IMR-90 (cell line): ENCODE measurements around the gene DGAT2. TPM values are rescaled to one million over a fixed set of nuclear protein-coding genes. Genes with fewer than 3 reads are reported as not detected.

ENCODE experiments used
- ATAC-seq: fragments of 200-7000 bp; cut with Tn5 transposase; 2 replicates; pipeline ENCODE4 v1.9.1; 2020; ENCODE audit warnings: low read depth, mild to moderate bottlenecking, moderate library complexity
- BruUV-seq: library from RNA; stranded (reverse); fragments of 400-500 nt; replicated peaks from 2 replicates; lab custom pipeline; 2021; lab: Mats Ljungman, UMichigan
- CTCF ChIA-PET: fragments of 300-600 bp; formaldehyde crosslinking; extraction: SDS; loops from one replicate; lab custom pipeline; 2021; ENCODE audit warnings: antibody characterized with exemption; lab: Yijun Ruan, JAX
- POLR2A ChIA-PET: fragments of 300-600 bp; sonication (Branson Sonifier 250); formaldehyde crosslinking; loops from one replicate; lab custom pipeline; 2022; ENCODE audit warnings: antibody characterized with exemption; ENCODE audit not compliant: unreplicated experiment; lab: Charles Lee
- DNase-seq: peaks from one replicate; pipeline ENCODE4 v3.0.0; 2013
- H2AFZ ChIP-seq: replicated peaks from 2 replicates; pipeline ENCODE3; 2013; ENCODE audit warnings: low read length, mild to moderate bottlenecking; ENCODE audit not compliant: poor library complexity
- H2AK5ac ChIP-seq: 2 replicates; pipeline ENCODE4 v1.6.1; 2013; ENCODE audit warnings: low read depth, low read length, inconsistent platforms
- H2AK9ac ChIP-seq: replicated peaks from 2 replicates; pipeline ENCODE3; 2013; ENCODE audit warnings: mild to moderate bottlenecking, low read depth, low read length, moderate library complexity; ENCODE audit not compliant: poor library complexity
- H2BK120ac ChIP-seq: 2 replicates; pipeline ENCODE4 v1.6.1; 2013; ENCODE audit warnings: low read depth, low read length, inconsistent platforms
- H2BK15ac ChIP-seq: 3 replicates; pipeline ENCODE4 v1.6.1; 2013; ENCODE audit warnings: low read depth, low read length, inconsistent platforms
- H2BK20ac ChIP-seq: 2 replicates; pipeline ENCODE4 v1.6.1; 2013; ENCODE audit warnings: low read depth, mild to moderate bottlenecking, inconsistent platforms, low read length, moderate library complexity
- H2BK5ac ChIP-seq: 2 replicates; pipeline ENCODE4 v1.6.1; 2013; ENCODE audit warnings: mild to moderate bottlenecking, low read depth, low read length, inconsistent platforms; ENCODE audit not compliant: poor library complexity, severe bottlenecking
- H3K14ac ChIP-seq: replicated peaks from 2 replicates; pipeline ENCODE4 v1.6.1; 2013; ENCODE audit warnings: low read depth, low read length, inconsistent platforms
- H3K18ac ChIP-seq: 2 replicates; pipeline ENCODE4 v1.6.1; 2013; ENCODE audit warnings: low read depth, low read length, control low read depth
- H3K23ac ChIP-seq: 2 replicates; pipeline ENCODE4 v1.6.1; 2013; ENCODE audit warnings: low read depth, low read length, inconsistent platforms
- H3K27ac ChIP-seq: 2 replicates; pipeline ENCODE4 v1.5.1; 2013; ENCODE audit warnings: mild to moderate bottlenecking, control low read depth, low read length; ENCODE audit not compliant: insufficient read depth
- H3K27me3 ChIP-seq: 2 replicates; pipeline ENCODE4 v1.6.1; 2013; ENCODE audit warnings: low read length; ENCODE audit not compliant: control insufficient read depth, insufficient read depth
- H3K36me3 ChIP-seq: 2 replicates; pipeline ENCODE4 v1.6.1; 2013; ENCODE audit warnings: low read length, mixed read lengths; ENCODE audit not compliant: control insufficient read depth, insufficient read depth
- H3K4ac ChIP-seq: 2 replicates; pipeline ENCODE4 v1.6.1; 2013; ENCODE audit warnings: low read depth, low read length, inconsistent platforms
- H3K4me1 ChIP-seq: 2 replicates; pipeline ENCODE4 v1.6.1; 2013; ENCODE audit warnings: low read length, mixed read lengths; ENCODE audit not compliant: control insufficient read depth, insufficient read depth
- H3K4me2 ChIP-seq: 2 replicates; pipeline ENCODE4 v1.6.1; 2013; ENCODE audit warnings: low read depth, mild to moderate bottlenecking, control low read depth, low read length, moderate library complexity
- H3K4me3 ChIP-seq: 2 replicates; pipeline ENCODE4 v1.5.1; 2013; ENCODE audit warnings: low read depth, mild to moderate bottlenecking, control low read depth, low read length, moderate library complexity; ENCODE audit not compliant: insufficient read depth
- H3K56ac ChIP-seq: 2 replicates; pipeline ENCODE4 v1.6.1; 2013; ENCODE audit warnings: low read length, inconsistent platforms; ENCODE audit not compliant: insufficient read depth; ENCODE audit errors: extremely low read depth
- H3K79me1 ChIP-seq, 2 experiments: 2 replicates each; pipeline ENCODE4 v1.6.1; 2013; ENCODE audit warnings: low read length in 2 of 2, inconsistent platforms in 1 of 2, low read depth in 1 of 2
- H3K9ac ChIP-seq: 2 replicates; pipeline ENCODE4 v1.6.1; 2013; ENCODE audit warnings: low read depth, low read length, control low read depth
- H3K9me1 ChIP-seq: 2 replicates; pipeline ENCODE4 v1.6.1; 2013; ENCODE audit warnings: low read length, inconsistent platforms; ENCODE audit not compliant: insufficient read depth
- H3K9me3 ChIP-seq: 2 replicates; pipeline ENCODE4 v1.6.1; 2013; ENCODE audit warnings: low read length; ENCODE audit not compliant: control insufficient read depth, insufficient read depth
- H4K20me1 ChIP-seq: 2 replicates; pipeline ENCODE4 v1.6.1; 2013; ENCODE audit warnings: low read length, inconsistent platforms; ENCODE audit not compliant: insufficient read depth
- H4K5ac ChIP-seq: 2 replicates; pipeline ENCODE4 v1.6.1; 2013; ENCODE audit warnings: mild to moderate bottlenecking, low read depth, low read length, control low read depth
- H4K8ac ChIP-seq, 2 experiments: 2 replicates each; pipeline ENCODE4 v1.6.1; 2013; ENCODE audit warnings: low read depth in 2 of 2, low read length in 2 of 2, control low read depth in 1 of 2, inconsistent platforms in 1 of 2
- H4K91ac ChIP-seq: 2 replicates; pipeline ENCODE4 v1.6.1; 2013; ENCODE audit warnings: low read depth, low read length, inconsistent platforms; ENCODE audit not compliant: insufficient read depth
- BHLHE40 ChIP-seq: fragments of 150-350 bp; IDR thresholded peaks from 2 replicates; pipeline ENCODE4 v1.6.1; 2016; ENCODE audit warnings: mild to moderate bottlenecking, low read depth, low read length
- CEBPB ChIP-seq: IDR thresholded peaks from 2 replicates; pipeline ENCODE4 v1.6.1; 2012; ENCODE audit warnings: low read depth, low read length, improper control_type of control experiment
- FOS ChIP-seq: fragments of 150-350 bp; IDR thresholded peaks from 2 replicates; pipeline ENCODE4 v1.6.1; 2016; ENCODE audit warnings: low read depth, low read length
- MAFK ChIP-seq: IDR thresholded peaks from 2 replicates; pipeline ENCODE4 v1.6.1; 2012; ENCODE audit warnings: low read depth, low read length, improper control_type of control experiment
- MAZ ChIP-seq: IDR thresholded peaks from 2 replicates; pipeline ENCODE4 v1.6.1; 2012; ENCODE audit warnings: low read depth, mild to moderate bottlenecking, low read length, improper control_type of control experiment, moderate library complexity, borderline replicate concordance
- NFE2L2 ChIP-seq: fragments of 150-350 bp; IDR thresholded peaks from 2 replicates; pipeline ENCODE4 v1.6.1; 2016; ENCODE audit warnings: low read depth, mild to moderate bottlenecking, low read length
- POLR2A ChIP-seq: IDR thresholded peaks from 2 replicates; pipeline ENCODE4 v1.6.1; 2012; ENCODE audit warnings: mild to moderate bottlenecking, low read depth, low read length
- RAD21 ChIP-seq: IDR thresholded peaks from 2 replicates; pipeline ENCODE4 v1.6.1; 2012; ENCODE audit warnings: low read length, improper control_type of control experiment
- RCOR1 ChIP-seq: IDR thresholded peaks from 2 replicates; pipeline ENCODE4 v1.6.1; 2012; ENCODE audit warnings: mild to moderate bottlenecking, low read length, improper control_type of control experiment; ENCODE audit not compliant: insufficient replicate concordance
- RFX5 ChIP-seq: IDR thresholded peaks from 2 replicates; pipeline ENCODE4 v1.8.0; 2012; ENCODE audit warnings: low read depth, mild to moderate bottlenecking, low read length, moderate library complexity
- SMC3 ChIP-seq: fragments of 150-350 bp; IDR thresholded peaks from 2 replicates; pipeline ENCODE4 v1.6.1; 2016; ENCODE audit warnings: low read depth, mild to moderate bottlenecking, antibody characterized with exemption, low read length, moderate library complexity
- USF2 ChIP-seq: fragments of 150-350 bp; IDR thresholded peaks from 2 replicates; pipeline ENCODE4 v1.6.1; 2017; ENCODE audit warnings: mild to moderate bottlenecking, antibody characterized with exemption, low read length, low read depth
- WGBS, 2 experiments: methylation state at CpG; one replicate each; pipeline versions ENCODE4 v1.1.5 to v1.1.7; 2013; ENCODE audit warnings: missing lambda C conversion rate in 2 of 2; ENCODE audit not compliant: insufficient read length in 1 of 2; ENCODE audit errors: extremely low coverage in 2 of 2; 5-methylcytosine and 5-hydroxymethylcytosine counted together
- dilution Hi-C: fragments of 300-500 bp; cut with HindIII; formaldehyde crosslinking; loops from one replicate; pipeline ENCODE4 v1.14.3; 2018; ENCODE audit warnings: low sequenced_read_pairs; ENCODE audit not compliant: unreplicated experiment
- in situ Hi-C: fragments of 300-500 bp; cut with MboI; formaldehyde crosslinking; loops from 3 replicates; pipeline ENCODE4 v1.14.3; 2019; ENCODE audit warnings: low sequenced_read_pairs, inconsistent platforms, mixed read lengths
- intact Hi-C: fragments of 100-400 bp; cut with micrococcal nuclease; formaldehyde crosslinking; loops from 2 replicates; pipeline ENCODE4 v1.10.0; 2022
- polyA plus RNA-seq, 3 experiments: library from polyadenylated mRNA; depleted of rRNA; stranded (reverse); fragments of >200 nt; gene quantifications; 2 replicates each; pipeline ENCODE4 v1.2.3, GENCODE V29; 2012; ENCODE audit warnings: low replicate concordance in 1 of 3
- total RNA-seq: library from RNA; depleted of rRNA; stranded (reverse); fragments of >200 nt; gene quantifications from 2 replicates; pipeline ENCODE4 v1.2.3, GENCODE V29; 2012
- TF ChIP-seq, protein P1 (sequence below): conservative IDR thresholded peaks from 2 replicates; pipeline ENCODE4 v1.5.1; 2012; ENCODE audit warnings: mild to moderate bottlenecking, low read depth, low read length, improper control_type of control experiment
- TF ChIP-seq, protein P2 (sequence below): fragments of 150-350 bp; IDR thresholded peaks from 2 replicates; pipeline ENCODE4 v1.6.1; 2016; ENCODE audit warnings: low read depth, mild to moderate bottlenecking, low read length, moderate library complexity, borderline replicate concordance

The DGAT2 gene
- total and polyA plus RNA-seq, 2 of the 4 experiments (the other 2 are of a cell fraction), result 2.3 to 2.4 TPM

DNA sequence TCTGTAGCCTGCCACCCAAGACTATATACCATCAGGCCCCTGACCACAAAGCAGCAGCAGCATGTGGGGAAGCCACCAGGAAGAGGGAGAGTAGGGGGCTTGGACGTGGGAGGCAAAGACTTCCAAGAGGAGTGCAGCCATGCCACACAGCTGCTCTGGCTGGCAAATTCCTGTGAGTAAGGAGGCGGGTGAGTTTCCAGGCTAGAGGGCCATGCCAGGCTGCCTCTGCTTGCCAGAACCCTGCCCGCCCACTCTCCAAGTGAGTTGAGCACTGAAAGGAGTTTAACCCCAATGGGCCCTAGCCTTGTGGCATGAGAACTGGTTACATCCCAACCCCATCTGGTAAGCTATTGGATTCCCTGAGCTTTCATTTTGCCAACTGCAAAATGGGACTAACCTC lies 4.7 kb upstream of the DGAT2 start:
- Histone ChIP-seq H3K36me3 (no peaks in the 10 kb centered on the region), H3K4me3 (no peak overlapping the region), H2AFZ (no peak overlapping the region), H4K5ac (no peak overlapping the region), H4K91ac (no peak overlapping the region), H3K27ac (no peak overlapping the region), H3K9me3 (no peaks in the 10 kb centered on the region), H2BK120ac (no peak overlapping the region), H4K20me1 (no peaks in the 10 kb centered on the region), H3K9ac (no peak overlapping the region), H3K18ac (no peak overlapping the region), H4K8ac (no peak overlapping the region), H3K4me2 (no peak overlapping the region), H2BK15ac (no peak overlapping the region), H3K14ac (no peak overlapping the region), H3K9me1 (no peaks in the 10 kb centered on the region; the same call in 1 of the 2 replicates), H3K23ac (no peak overlapping the region), H2AK5ac (no peak overlapping the region; the same call in 1 of the 2 replicates), H2AK9ac (no peak overlapping the region), H2BK5ac (no peak overlapping the region), H3K56ac (no peak overlapping the region), H2BK20ac (no peak overlapping the region), H3K79me1 (no peaks in the 10 kb centered on the region), H3K4me1 (peaks cover 8% of the 10 kb centered on the region), H3K27me3 (peaks cover 25% of the 10 kb centered on the region), H3K4ac (no peak overlapping the region)
- intact Hi-C loops, result no loop called here
- dilution Hi-C loops, result no loop called here
- ChIA-PET CTCF (no interaction called here), POLR2A (no interaction called here)
- WGBS, 2 experiments, result 100% methylated on average over 1 of the region's 3 CpGs; no CpG with 5 or more reads in 1 of the 2 experiments
- TF ChIP-seq, protein P1, sequence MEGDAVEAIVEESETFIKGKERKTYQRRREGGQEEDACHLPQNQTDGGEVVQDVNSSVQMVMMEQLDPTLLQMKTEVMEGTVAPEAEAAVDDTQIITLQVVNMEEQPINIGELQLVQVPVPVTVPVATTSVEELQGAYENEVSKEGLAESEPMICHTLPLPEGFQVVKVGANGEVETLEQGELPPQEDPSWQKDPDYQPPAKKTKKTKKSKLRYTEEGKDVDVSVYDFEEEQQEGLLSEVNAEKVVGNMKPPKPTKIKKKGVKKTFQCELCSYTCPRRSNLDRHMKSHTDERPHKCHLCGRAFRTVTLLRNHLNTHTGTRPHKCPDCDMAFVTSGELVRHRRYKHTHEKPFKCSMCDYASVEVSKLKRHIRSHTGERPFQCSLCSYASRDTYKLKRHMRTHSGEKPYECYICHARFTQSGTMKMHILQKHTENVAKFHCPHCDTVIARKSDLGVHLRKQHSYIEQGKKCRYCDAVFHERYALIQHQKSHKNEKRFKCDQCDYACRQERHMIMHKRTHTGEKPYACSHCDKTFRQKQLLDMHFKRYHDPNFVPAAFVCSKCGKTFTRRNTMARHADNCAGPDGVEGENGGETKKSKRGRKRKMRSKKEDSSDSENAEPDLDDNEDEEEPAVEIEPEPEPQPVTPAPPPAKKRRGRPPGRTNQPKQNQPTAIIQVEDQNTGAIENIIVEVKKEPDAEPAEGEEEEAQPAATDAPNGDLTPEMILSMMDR, result no peak
- TF ChIP-seq USF2, result no peak
- no peak for TF ChIP-seq NFE2L2
- TF ChIP-seq RFX5, result no peak
- TF ChIP-seq BHLHE40, result no peak
- TF ChIP-seq CEBPB, result no peak
- no peak for TF ChIP-seq RAD21
- no peak for TF ChIP-seq SMC3
- no peak for TF ChIP-seq RCOR1
- no peak for TF ChIP-seq MAZ
- TF ChIP-seq MAFK, result no peak
- TF ChIP-seq POLR2A, result no peak
- TF ChIP-seq, protein P2, sequence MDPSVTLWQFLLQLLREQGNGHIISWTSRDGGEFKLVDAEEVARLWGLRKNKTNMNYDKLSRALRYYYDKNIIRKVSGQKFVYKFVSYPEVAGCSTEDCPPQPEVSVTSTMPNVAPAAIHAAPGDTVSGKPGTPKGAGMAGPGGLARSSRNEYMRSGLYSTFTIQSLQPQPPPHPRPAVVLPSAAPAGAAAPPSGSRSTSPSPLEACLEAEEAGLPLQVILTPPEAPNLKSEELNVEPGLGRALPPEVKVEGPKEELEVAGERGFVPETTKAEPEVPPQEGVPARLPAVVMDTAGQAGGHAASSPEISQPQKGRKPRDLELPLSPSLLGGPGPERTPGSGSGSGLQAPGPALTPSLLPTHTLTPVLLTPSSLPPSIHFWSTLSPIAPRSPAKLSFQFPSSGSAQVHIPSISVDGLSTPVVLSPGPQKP, result no peak
- no peak for TF ChIP-seq FOS
- ATAC-seq (no peak), DNase-seq (no peak)
- in situ Hi-C loops, result no loop called here
- no TSS peak for BruUV-seq
